Measurements from ENCODE around the gene COL11A1.
"Not testable (repeated sequence)": the region's sequence is repeated elsewhere in the genome, so short reads cannot be mapped to it uniquely, and the experiment has no call there.

Gene COL11A1

GRCh38 chr1:103084181-103084580 is 24.1 kb downstream of the COL11A1 start:
- DNase-seq (ENCODE audit: low read depth) = no peak

GRCh38 chr1:103075316-103076000 is 32.9 kb downstream of the COL11A1 start:
- DNase-seq (ENCODE audit: low read depth) = no peak

GRCh38 chr1:103074224-103074623 is 34.1 kb downstream of the COL11A1 start:
- no peak for DNase-seq (ENCODE audit: low read depth)

GRCh38 chr1:103069201-103069600 is 39.1 kb downstream of the COL11A1 start:
- DNase-seq (ENCODE audit: low read depth) = no peak

GRCh38 chr1:103063921-103064320 is 44.4 kb downstream of the COL11A1 start:
- no peak for DNase-seq (ENCODE audit: low read depth)

- DNase-seq (ENCODE audit: low read depth) = no peak
Observed at GRCh38 chr1:103058391-103058790, 49.9 kb downstream of the COL11A1 start.

GRCh38 chr1:103056423-103056822 is 51.9 kb downstream of the COL11A1 start:
- no peak for DNase-seq (ENCODE audit: low read depth)

- not testable (repeated sequence) for DNase-seq (ENCODE audit: low read depth)
Observed at GRCh38 chr1:103028110-103028509, 80.2 kb downstream of the COL11A1 start.

GRCh38 chr1:103025858-103026409 is 82.4 kb downstream of the COL11A1 start:
- DNase-seq (ENCODE audit: low read depth) = no peak

- no peak for DNase-seq (ENCODE audit: low read depth)
Observed at GRCh38 chr1:103024051-103024450, 84.3 kb downstream of the COL11A1 start.

- DNase-seq (ENCODE audit: low read depth) = no peak
Observed at GRCh38 chr1:103002005-103002404, 106.3 kb downstream of the COL11A1 start.

- no peak for DNase-seq (ENCODE audit: low read depth)
Observed at GRCh38 chr1:102978874-102979273, 129.4 kb downstream of the COL11A1 start.

GRCh38 chr1:102977292-102977691 is 131.0 kb downstream of the COL11A1 start:
- DNase-seq (ENCODE audit: low read depth) = no peak

GRCh38 chr1:102970496-102971078 is 137.7 kb downstream of the COL11A1 start:
- no peak for DNase-seq (ENCODE audit: low read depth)

- DNase-seq (ENCODE audit: low read depth) = no peak
Observed at GRCh38 chr1:102967786-102968185, 140.5 kb downstream of the COL11A1 start.

GRCh38 chr1:102961549-102961948 is 146.8 kb downstream of the COL11A1 start:
- no peak for DNase-seq (ENCODE audit: low read depth)

- DNase-seq (ENCODE audit: low read depth) = no peak
Observed at GRCh38 chr1:102954576-102954975, 153.7 kb downstream of the COL11A1 start.

- DNase-seq (ENCODE audit: low read depth) = no peak
Observed at GRCh38 chr1:102952400-102952799, 155.9 kb downstream of the COL11A1 start.

GRCh38 chr1:102942324-102942723 is 166.0 kb downstream of the COL11A1 start:
- DNase-seq (ENCODE audit: low read depth) = no peak

- DNase-seq (ENCODE audit: low read depth) = no peak
Observed at GRCh38 chr1:102941366-102941947, 166.9 kb downstream of the COL11A1 start.

GRCh38 chr1:102937401-102937800 is 170.9 kb downstream of the COL11A1 start:
- DNase-seq (ENCODE audit: low read depth) = no peak

GRCh38 chr1:102933362-102933761 is 175.0 kb downstream of the COL11A1 start:
- DNase-seq (ENCODE audit: low read depth) = not testable (repeated sequence)

- no peak for DNase-seq (ENCODE audit: low read depth)
Observed at GRCh38 chr1:102919659-102920058, 188.7 kb downstream of the COL11A1 start.

Measured in activated T-cell treated with anti-CD3 and anti-CD28 coated beads for 1 hour (primary cell).